Karpas-422 (cell line): ENCODE results near the gene SLC25A29. TPM values are rescaled to one million over a fixed set of nuclear protein-coding genes. Genes with fewer than 3 reads are reported as not detected.
A peak's percentile ranks its signal among the peaks of the same experiment; 100 is the strongest.

Experiments used
- DNase-seq: peaks from one replicate; pipeline ENCODE4 v3.0.0-alpha.2; 2015
- H2AFZ ChIP-seq: fragments of 200-600 bp; sonication (generic); 2 replicates; pipeline ENCODE4 v1.6.1; 2014; ENCODE audit warnings: antibody characterized with exemption, low read length, mixed read lengths
- H3K27ac ChIP-seq: fragments of 200-600 bp; sonication (generic); 2 replicates; pipeline ENCODE4 v1.5.1; 2014; ENCODE audit warnings: mild to moderate bottlenecking, low read length, moderate library complexity
- H3K27me3 ChIP-seq: fragments of 200-600 bp; sonication (generic); 2 replicates; pipeline ENCODE4 v1.6.1; 2014; ENCODE audit warnings: low read length, mixed read lengths
- H3K36me3 ChIP-seq: fragments of 200-600 bp; sonication (generic); 2 replicates; pipeline ENCODE4 v1.6.1; 2014; ENCODE audit warnings: low read length, mixed read lengths; ENCODE audit not compliant: insufficient read depth
- H3K4me1 ChIP-seq: fragments of 200-600 bp; sonication (generic); 2 replicates; pipeline ENCODE4 v1.6.1; 2014; ENCODE audit warnings: mild to moderate bottlenecking, low read length, mixed read lengths
- H3K4me2 ChIP-seq: fragments of 200-600 bp; sonication (generic); 2 replicates; pipeline ENCODE4 v1.6.1; 2014; ENCODE audit warnings: low read length, low read depth, mild to moderate bottlenecking; ENCODE audit not compliant: poor library complexity, severe bottlenecking
- H3K4me3 ChIP-seq: fragments of 200-600 bp; sonication (generic); 2 replicates; pipeline ENCODE4 v1.5.1; 2014; ENCODE audit warnings: mild to moderate bottlenecking, antibody characterized with exemption, low read length, mixed read lengths
- H3K79me2 ChIP-seq: fragments of 200-600 bp; sonication (generic); 2 replicates; pipeline ENCODE4 v1.6.1; 2014; ENCODE audit warnings: mild to moderate bottlenecking, low read length, mixed read lengths
- H3K9ac ChIP-seq: fragments of 200-600 bp; sonication (generic); 2 replicates; pipeline ENCODE4 v1.6.0; 2014; ENCODE audit warnings: low read length
- H3K9me2 ChIP-seq: fragments of 200-600 bp; sonication (generic), shearing (Covaris generic); replicated peaks from 2 replicates; pipeline ENCODE4 v1.6.0; 2014; ENCODE audit warnings: mild to moderate bottlenecking, low read length, moderate library complexity; ENCODE audit not compliant: insufficient read depth
- H3K9me3 ChIP-seq: fragments of 300-700, 200-600 bp; sonication (generic); 2 replicates; pipeline ENCODE4 v1.6.1; 2014; ENCODE audit warnings: low read length, mixed read lengths
- H4K20me1 ChIP-seq: fragments of 200-600 bp; sonication (generic); 2 replicates; pipeline ENCODE4 v1.6.1; 2014; ENCODE audit warnings: mild to moderate bottlenecking, antibody characterized with exemption, low read length, low read depth; ENCODE audit not compliant: insufficient read depth
- total RNA-seq: library from RNA; depleted of rRNA; stranded (reverse); fragments of >200 nt; shearing (Covaris generic); gene quantifications from 2 replicates; pipeline ENCODE4 v1.2.3, GENCODE V29; 2014; ENCODE audit warnings: low replicate concordance

Gene SLC25A29
- total RNA-seq, 1 experiment from 2014 or later = 29.4 TPM

GRCh38 chr14:100295376-100296105, 10.7 kb downstream of the SLC25A29 start:
- peak overlapping the region; percentile 54; the same call in 1 of the 2 replicates for H3K9ac ChIP-seq
- H3K27me3 ChIP-seq = no peaks in the 10 kb centered on the region
- H3K36me3 ChIP-seq = no peaks in the 10 kb centered on the region
- H3K4me1 ChIP-seq = peaks cover 87% of the 10 kb centered on the region
- H3K9me3 ChIP-seq = no peaks in the 10 kb centered on the region
- H3K27ac ChIP-seq = peak overlapping the region; percentile 87
- no peak overlapping the region for H2AFZ ChIP-seq
- peaks cover 12% of the 10 kb centered on the region; the same call in 1 of the 2 replicates for H4K20me1 ChIP-seq
- H3K79me2 ChIP-seq = no peaks in the 10 kb centered on the region
- no peak overlapping the region for H3K4me2 ChIP-seq
- no peaks in the 10 kb centered on the region for H3K9me2 ChIP-seq
- no peak overlapping the region for H3K4me3 ChIP-seq
- no peak for DNase-seq

- Histone ChIP-seq H3K79me2 (no peaks in the 10 kb centered on the region), H3K4me1 (peaks cover 93% of the 10 kb centered on the region), H3K9me3 (no peaks in the 10 kb centered on the region), H3K4me2 (no peak overlapping the region), H2AFZ (no peak overlapping the region), H3K27me3 (no peaks in the 10 kb centered on the region), H3K4me3 (no peak overlapping the region), H3K27ac (peak overlapping the region; percentile 87), H3K9ac (peak overlapping the region; percentile 54), H3K9me2 (no peaks in the 10 kb centered on the region), H4K20me1 (peaks cover 18% of the 10 kb centered on the region; the same call in 1 of the 2 replicates), H3K36me3 (no peaks in the 10 kb centered on the region)
- DNase-seq = no peak
These were observed 11.3 kb downstream of the SLC25A29 start for GRCh38 chr14:100294963-100295330.

- H4K20me1 ChIP-seq = peaks cover 19% of the 10 kb centered on the region; the same call in 1 of the 2 replicates
- H3K79me2 ChIP-seq = no peaks in the 10 kb centered on the region
- H3K27me3 ChIP-seq = no peaks in the 10 kb centered on the region
- peak overlapping the region; percentile 54 for H3K9ac ChIP-seq
- peaks cover 98% of the 10 kb centered on the region for H3K4me1 ChIP-seq
- H3K36me3 ChIP-seq = no peaks in the 10 kb centered on the region
- H3K9me2 ChIP-seq = no peaks in the 10 kb centered on the region
- no peaks in the 10 kb centered on the region for H3K9me3 ChIP-seq
- H2AFZ ChIP-seq = no peak overlapping the region
- H3K4me3 ChIP-seq = no peak overlapping the region; the same call in 1 of the 2 replicates
- peak overlapping the region; percentile 25 for H3K4me2 ChIP-seq
- H3K27ac ChIP-seq = peak overlapping the region; percentile 87
- peak; percentile 83 for DNase-seq
These were observed 11.9 kb downstream of the SLC25A29 start for GRCh38 chr14:100294213-100294962.

GRCh38 chr14:100293497-100294212, 12.6 kb downstream of the SLC25A29 start:
- no peak for DNase-seq
- Histone ChIP-seq H3K4me3 (no peak overlapping the region; the same call in 1 of the 2 replicates), H3K27ac (peak overlapping the region; percentile 87), H3K4me1 (peaks cover 98% of the 10 kb centered on the region), H3K36me3 (no peaks in the 10 kb centered on the region), H3K79me2 (0 out of 2 replicates have a peak, but pooled peaks cover 5% of the 10 kb centered on the region), H4K20me1 (peaks cover 17% of the 10 kb centered on the region; the same call in 1 of the 2 replicates), H3K9me3 (no peaks in the 10 kb centered on the region), H3K9ac (peak overlapping the region; percentile 38), H2AFZ (no peak overlapping the region), H3K9me2 (no peaks in the 10 kb centered on the region), H3K27me3 (no peaks in the 10 kb centered on the region), H3K4me2 (peak overlapping the region; percentile 25)

GRCh38 chr14:100292776-100293461, 13.3 kb downstream of the SLC25A29 start:
- Histone ChIP-seq H3K4me2 (peak overlapping the region; percentile 25), H3K27me3 (no peaks in the 10 kb centered on the region), H3K9me2 (no peaks in the 10 kb centered on the region), H3K27ac (peak overlapping the region; percentile 87), H3K4me1 (peaks cover 97% of the 10 kb centered on the region), H4K20me1 (peaks cover 15% of the 10 kb centered on the region; the same call in 1 of the 2 replicates), H3K9ac (peak overlapping the region; percentile 38), H3K79me2 (0 out of 2 replicates have a peak, but pooled peaks cover 5% of the 10 kb centered on the region), H2AFZ (no peak overlapping the region), H3K36me3 (no peaks in the 10 kb centered on the region), H3K4me3 (no peak overlapping the region), H3K9me3 (no peaks in the 10 kb centered on the region)
- no peak for DNase-seq

GRCh38 chr14:100292301-100292775, 13.9 kb downstream of the SLC25A29 start:
- Histone ChIP-seq H3K4me3 (no peak overlapping the region), H3K4me2 (no peak overlapping the region), H3K79me2 (0 out of 2 replicates have a peak, but pooled peaks cover 9% of the 10 kb centered on the region), H2AFZ (no peak overlapping the region), H3K36me3 (no peaks in the 10 kb centered on the region), H3K4me1 (peaks cover 97% of the 10 kb centered on the region), H3K9me3 (no peaks in the 10 kb centered on the region), H3K27me3 (no peaks in the 10 kb centered on the region), H4K20me1 (peaks cover 15% of the 10 kb centered on the region; the same call in 1 of the 2 replicates), H3K27ac (no peak overlapping the region), H3K9me2 (no peaks in the 10 kb centered on the region), H3K9ac (no peak overlapping the region)
- DNase-seq = no peak

GRCh38 chr14:100291305-100292075, 14.8 kb downstream of the SLC25A29 start:
- H3K9ac ChIP-seq = peak overlapping the region; percentile 49
- H3K36me3 ChIP-seq = no peaks in the 10 kb centered on the region
- no peak overlapping the region for H2AFZ ChIP-seq
- H4K20me1 ChIP-seq = peaks cover 15% of the 10 kb centered on the region; the same call in 1 of the 2 replicates
- no peaks in the 10 kb centered on the region for H3K9me2 ChIP-seq
- H3K4me2 ChIP-seq = no peak overlapping the region
- no peak for DNase-seq
- peaks cover 13% of the 10 kb centered on the region for H3K79me2 ChIP-seq
- no peaks in the 10 kb centered on the region for H3K9me3 ChIP-seq
- H3K4me3 ChIP-seq = no peak overlapping the region
- no peaks in the 10 kb centered on the region for H3K27me3 ChIP-seq
- H3K27ac ChIP-seq = peak overlapping the region; percentile 83
- peaks cover 97% of the 10 kb centered on the region for H3K4me1 ChIP-seq
